Heart right ventricle (tissue), 16 donors: Measurements from ENCODE around the gene CDK14. TPM values are rescaled to one million over a fixed set of nuclear protein-coding genes. Genes with fewer than 3 reads are reported as not detected.
A peak's percentile ranks its signal among the peaks of the same experiment; 100 is the strongest.

Experiments used
- ATAC-seq, 8 donors: fragments of 200-7000 bp; cut with Tn5 transposase; one replicate each; pipeline ENCODE4 v1.9.1; 2020; ENCODE audit warnings: mild to moderate bottlenecking in 8 of 8, moderate library complexity in 8 of 8, moderate number of reproducible peaks in 1 of 8
- DNase-seq, 2 donors: peaks; one replicate each; pipeline ENCODE4 v3.0.0-alpha.2; 2020
- H3K27ac ChIP-seq, 10 donors: fragments of 200-600 bp; sonication (generic) in 2 of 10; one replicate each; pipeline versions ENCODE4 v1.5.0 to v1.8.0; 2020 to 2022; ENCODE audit warnings: mild to moderate bottlenecking in 3 of 10
- H3K27me3 ChIP-seq, 7 donors: fragments of 200-600 bp; one replicate each; pipeline ENCODE4 v1.8.0; 2021 to 2022; ENCODE audit warnings: mild to moderate bottlenecking in 2 of 7
- H3K36me3 ChIP-seq, 9 donors: fragments of 200-600 bp; sonication (generic) in 1 of 9; one replicate each; pipeline versions ENCODE4 v1.5.0 to v1.8.0; 2020 to 2022; ENCODE audit warnings: mild to moderate bottlenecking in 2 of 9
- H3K4me1 ChIP-seq, 9 donors: fragments of 200-600 bp; sonication (generic) in 1 of 9; one replicate each; pipeline versions ENCODE4 v1.5.0 to v1.8.0; 2020 to 2022; ENCODE audit warnings: mild to moderate bottlenecking in 4 of 9
- H3K4me3 ChIP-seq, 10 donors: fragments of 200-600 bp; sonication (generic) in 2 of 10; one replicate each; pipeline versions ENCODE4 v1.5.0 to v1.8.0; 2020 to 2022; ENCODE audit warnings: mild to moderate bottlenecking in 7 of 10, moderate library complexity in 2 of 10
- H3K9me3 ChIP-seq, 11 donors: fragments of 200-600 bp in 10 of 11; sonication (generic) in 2 of 11; one replicate each; pipeline versions ENCODE4 v1.5.0 to v1.8.0; 2013 to 2022; ENCODE audit warnings: mild to moderate bottlenecking in 2 of 11, control low read depth in 1 of 11, moderate library complexity in 1 of 11
- WGBS, 2 donors: extraction: QIAGEN DNeasy Blood & Tissue Kit; methylation state at CpG; one replicate each; pipeline ENCODE4 v1.1.7; 2013; ENCODE audit warnings: inconsistent platforms in 1 of 2; 5-methylcytosine and 5-hydroxymethylcytosine counted together
- intact Hi-C, 10 donors: fragments of 100-400 bp; cut with DNase I; formaldehyde crosslinking; loops; one replicate each; pipeline versions ENCODE4 v1.11.1 to v1.14.2; 2022
- polyA plus RNA-seq, 2 donors: library from polyadenylated mRNA; stranded (reverse); fragments of 200-250 nt; gene quantifications; one replicate each; pipeline ENCODE4 v1.2.3, GENCODE V29; 2013
- total RNA-seq, 10 donors: library from RNA; stranded (reverse); fragmentation: NEBNext Ultra II Directional in 3 of 10; extraction: Animal tissue kit (Norgen Biotek cat#: 25700) in 3 of 10; gene quantifications; one replicate each; pipeline versions ENCODE4 v1.2.1 to v1.2.4, GENCODE V29; 2021 to 2023
- TF ChIP-seq, protein P1 (sequence below), 9 donors: fragments of 200-600 bp; sonication (generic) in 2 of 9; IDR thresholded peaks; one replicate each; pipeline versions ENCODE4 v1.5.0 to v1.8.0; 2021 to 2022; ENCODE audit warnings: antibody characterized with exemption in 9 of 9, mild to moderate bottlenecking in 5 of 9, moderate library complexity in 1 of 9
- donor health status: Arrhythmogenic right ventricular cardiomyopathy.
- donor health status: ischemic (EF 13 %, LVEDD 7.1; RV severe dilation, severe dysfunction).
- donor health status: healthy with polysubstance abuse.
- donor health status: DM: no; HTN: yes; CAD: no.
- donor health status: DM: no; HTN: no; CAD: no.
- donor health status: ischemic (EF 25% LVEDD 6.9; RV normal size, moderate dysfunction).
- donor health status: ischemic (EF 25% LVEDD 5.7; RV mildly dilated, moderate dysfunction).
- donor health status: healthy.
- donor health status: DM: yes; HTN: yes; CAD: no.
- donor health status: Ischemic cardiomyopathy.
- donor health status: ischemic (EF 35%, LVEDD 5.7; RV mildly dilated, moderate dysfunction).
- donor health status: nonischemic (EF 11% LVEDD 7.7; RV severe dilation, severe dysfunction).
- donor health status: DM: yes; HTN: yes; CAD: no.
- donor health status: PGD.
- donor health status: ischemic (EF 29% LVEDD 5.4; RV normal size, mild dysfunction).
- donor health status: nonischemic (EF 23%, LVEDD 6.1; RV moderate dilation, normal function).

The CDK14 gene
- total and polyA plus RNA-seq, 12 donors, result 3.9 to 36.5 (median 21.4) TPM

DNA sequence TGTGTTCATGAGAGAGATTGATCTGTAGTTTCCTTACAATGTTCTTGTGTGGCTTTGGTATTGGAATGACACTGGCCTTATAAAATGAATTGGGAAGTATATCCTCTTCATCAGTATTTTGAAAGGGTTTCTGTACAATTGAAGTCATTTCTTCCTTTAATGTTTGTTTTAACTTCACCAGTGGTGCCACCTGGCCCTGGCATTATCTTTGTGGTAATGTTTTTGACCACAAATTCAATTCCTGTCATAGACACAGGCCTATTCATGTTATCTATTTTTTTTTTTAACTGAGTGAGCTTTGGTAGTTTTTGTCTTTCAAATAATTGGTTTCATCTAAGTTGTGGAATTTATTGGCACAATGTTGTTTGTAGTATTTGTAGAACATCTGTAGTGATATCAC, 127.7 kb downstream of the CDK14 start:
- no peak for DNase-seq
- H3K4me1 ChIP-seq, result peaks cover 0 to 64% (median 31%) of the 10 kb centered on the region in 9 donors

DNA sequence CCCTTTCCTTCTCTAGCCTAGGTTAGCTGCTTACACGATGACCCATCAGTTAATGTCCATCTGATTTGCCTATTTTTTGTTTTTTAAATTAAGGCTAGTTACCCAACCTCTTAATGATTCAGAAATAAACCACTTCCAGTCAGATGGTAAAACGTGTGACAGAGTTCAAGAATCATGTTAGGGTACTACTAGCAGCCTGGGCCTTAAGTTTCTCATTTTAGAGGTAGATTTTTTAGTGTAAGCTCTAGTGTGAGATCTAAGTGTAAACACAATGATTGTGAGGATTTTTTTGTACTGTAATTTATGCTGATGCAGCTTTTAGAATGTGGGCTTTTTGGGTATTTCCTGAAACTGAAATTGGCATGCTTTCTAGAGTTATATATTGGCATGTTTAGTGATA, 130.0 kb downstream of the CDK14 start:
- WGBS, 2 donors, result 50 to 56% methylated on average over 2 of the region's 2 CpGs
- intact Hi-C loops, result loop anchor here in 1 of 10 donors (5.0 to 10.0 kb wide), 3 partner anchors 64 to 131 kb away; partner anchors contain the start of gene CDK14
- H3K9me3 ChIP-seq, result peaks cover 0 to 13% (median 0%) of the 10 kb centered on the region in 11 donors
- no peaks in the 10 kb centered on the region for H3K27me3 ChIP-seq
- no peak overlapping the region for H3K4me3 ChIP-seq
- no peaks in the 10 kb centered on the region for H3K36me3 ChIP-seq
- TF ChIP-seq, protein P1, sequence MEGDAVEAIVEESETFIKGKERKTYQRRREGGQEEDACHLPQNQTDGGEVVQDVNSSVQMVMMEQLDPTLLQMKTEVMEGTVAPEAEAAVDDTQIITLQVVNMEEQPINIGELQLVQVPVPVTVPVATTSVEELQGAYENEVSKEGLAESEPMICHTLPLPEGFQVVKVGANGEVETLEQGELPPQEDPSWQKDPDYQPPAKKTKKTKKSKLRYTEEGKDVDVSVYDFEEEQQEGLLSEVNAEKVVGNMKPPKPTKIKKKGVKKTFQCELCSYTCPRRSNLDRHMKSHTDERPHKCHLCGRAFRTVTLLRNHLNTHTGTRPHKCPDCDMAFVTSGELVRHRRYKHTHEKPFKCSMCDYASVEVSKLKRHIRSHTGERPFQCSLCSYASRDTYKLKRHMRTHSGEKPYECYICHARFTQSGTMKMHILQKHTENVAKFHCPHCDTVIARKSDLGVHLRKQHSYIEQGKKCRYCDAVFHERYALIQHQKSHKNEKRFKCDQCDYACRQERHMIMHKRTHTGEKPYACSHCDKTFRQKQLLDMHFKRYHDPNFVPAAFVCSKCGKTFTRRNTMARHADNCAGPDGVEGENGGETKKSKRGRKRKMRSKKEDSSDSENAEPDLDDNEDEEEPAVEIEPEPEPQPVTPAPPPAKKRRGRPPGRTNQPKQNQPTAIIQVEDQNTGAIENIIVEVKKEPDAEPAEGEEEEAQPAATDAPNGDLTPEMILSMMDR (IDR thresholded peaks at IDR 0.05), result no peak
- DNase-seq (no peak), ATAC-seq (peak in 2 of 8 donors; percentile 10 to 36)
- peaks cover 0 to 42% (median 27%) of the 10 kb centered on the region in 9 donors for H3K4me1 ChIP-seq
- peak overlapping the region in 6 of 10 donors; percentile 15 to 61 (median 40) for H3K27ac ChIP-seq

More for the DNA sequence above, 127.7 kb downstream of the CDK14 start:
- Histone ChIP-seq H3K9me3 (no peaks in the 10 kb centered on the region), H3K4me3 (no peak overlapping the region), H3K36me3 (no peaks in the 10 kb centered on the region), H3K27me3 (no peaks in the 10 kb centered on the region), H3K27ac (no peak overlapping the region)
- intact Hi-C loops, result loop anchor here in 1 of 10 donors (10.0 kb wide), 2 partner anchors 101 to 129 kb away; partner anchors contain the start of gene CDK14
- TF ChIP-seq, protein P1 (IDR thresholded peaks at IDR 0.05), result no peak
- ATAC-seq, result no peak

DNA sequence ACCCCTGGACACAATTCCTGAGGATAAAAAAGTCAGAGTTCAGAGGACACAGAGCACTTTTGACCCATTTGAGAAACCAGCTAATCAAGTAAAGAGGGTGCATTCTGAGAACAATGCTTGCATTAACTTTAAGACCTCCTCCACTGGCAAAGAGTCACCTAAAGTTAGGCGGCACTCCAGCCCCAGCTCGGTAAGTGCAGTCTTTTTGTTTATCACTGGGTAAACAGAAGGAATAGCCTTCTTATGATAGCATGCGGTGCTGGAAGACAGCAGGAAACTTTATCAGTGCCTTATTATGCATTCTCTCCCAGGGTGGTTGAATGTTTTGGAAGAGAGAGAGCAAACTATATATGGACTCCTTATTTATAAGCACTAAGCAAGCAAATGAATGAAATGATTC, 130.5 kb downstream of the CDK14 start:
- Histone ChIP-seq H3K9me3 (peaks cover 0 to 17% (median 0%) of the 10 kb centered on the region in 11 donors), H3K4me3 (no peak overlapping the region), H3K36me3 (no peaks in the 10 kb centered on the region), H3K27me3 (no peaks in the 10 kb centered on the region), H3K27ac (peak overlapping the region in 8 of 10 donors; percentile 7 to 61 (median 40)), H3K4me1 (peaks cover 0 to 37% (median 23%) of the 10 kb centered on the region in 9 donors)
- intact Hi-C loops, result loop anchor here in 1 of 10 donors (5.0 to 10.0 kb wide), 3 partner anchors 64 to 132 kb away; partner anchors contain the start of gene CDK14
- 16 to 18% methylated on average over 3 of the region's 3 CpGs for WGBS, 2 donors
- TF ChIP-seq, protein P1 (IDR thresholded peaks at IDR 0.05), result no peak
- ATAC-seq, result peak in 7 of 8 donors; percentile 29 to 88 (median 78)
- DNase-seq, result no peak

DNA sequence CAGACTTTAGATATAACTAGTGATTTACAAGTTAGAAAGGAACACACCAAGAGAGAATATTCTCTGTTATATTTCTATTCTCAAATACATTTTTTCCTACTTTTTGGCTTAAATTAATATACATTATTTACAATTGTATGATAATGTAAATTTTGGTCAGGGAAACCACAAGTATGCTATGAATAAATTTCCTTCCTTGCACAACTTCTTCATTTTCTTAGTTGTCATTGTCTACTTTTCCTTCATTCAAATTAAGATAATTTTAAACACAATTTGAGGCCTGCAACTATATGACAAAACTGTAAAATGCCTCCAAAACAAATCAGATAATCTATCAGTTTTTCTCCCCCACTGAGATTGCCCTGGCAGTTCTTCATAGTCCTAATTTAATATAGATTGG, 131.3 kb downstream of the CDK14 start:
- peaks cover 0 to 31% (median 21%) of the 10 kb centered on the region in 9 donors for H3K4me1 ChIP-seq
- peaks cover 0 to 25% (median 0%) of the 10 kb centered on the region in 11 donors for H3K9me3 ChIP-seq
- intact Hi-C loops, result loop anchor here in 1 of 10 donors (5.0 to 10.0 kb wide), 3 partner anchors 65 to 133 kb away; partner anchors contain the start of gene CDK14
- H3K4me3 ChIP-seq, result no peak overlapping the region
- no peaks in the 10 kb centered on the region for H3K27me3 ChIP-seq
- TF ChIP-seq, protein P1 (IDR thresholded peaks at IDR 0.05), result no peak
- H3K36me3 ChIP-seq, result no peaks in the 10 kb centered on the region
- no peak for DNase-seq
- ATAC-seq, result no peak
- peak overlapping the region in 4 of 10 donors; percentile 9 to 61 (median 32) for H3K27ac ChIP-seq
